Measurements from ENCODE around the gene TRPM7. TPM values are rescaled to one million over a fixed set of nuclear protein-coding genes. Genes with fewer than 3 reads are reported as not detected.
A peak's percentile ranks its signal among the peaks of the same experiment; 100 is the strongest.

The TRPM7 gene
- total and polyA plus RNA-seq, 2 of the 13 experiments (the other 11 are each of a cell fraction or from before 2014, with no cell fraction given), result 11.0 to 36.0 TPM

DNA sequence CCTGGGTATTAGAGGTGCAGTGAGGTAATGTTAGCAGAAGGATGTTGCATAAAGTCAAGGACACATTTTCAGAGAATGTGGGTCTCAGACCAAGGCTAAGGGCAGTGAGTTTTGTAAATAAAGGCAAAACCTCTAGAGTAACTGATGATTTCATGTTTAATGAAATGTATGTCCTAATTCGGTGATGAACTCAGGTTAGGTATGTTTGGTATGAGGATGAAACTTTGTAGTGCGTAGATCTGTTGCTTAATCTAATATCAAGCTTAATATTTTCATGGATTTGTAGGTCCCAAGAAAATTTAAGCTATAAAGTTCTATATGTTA, 143.7 kb downstream of the TRPM7 start (continued):
- TF ChIP-seq, protein P1, sequence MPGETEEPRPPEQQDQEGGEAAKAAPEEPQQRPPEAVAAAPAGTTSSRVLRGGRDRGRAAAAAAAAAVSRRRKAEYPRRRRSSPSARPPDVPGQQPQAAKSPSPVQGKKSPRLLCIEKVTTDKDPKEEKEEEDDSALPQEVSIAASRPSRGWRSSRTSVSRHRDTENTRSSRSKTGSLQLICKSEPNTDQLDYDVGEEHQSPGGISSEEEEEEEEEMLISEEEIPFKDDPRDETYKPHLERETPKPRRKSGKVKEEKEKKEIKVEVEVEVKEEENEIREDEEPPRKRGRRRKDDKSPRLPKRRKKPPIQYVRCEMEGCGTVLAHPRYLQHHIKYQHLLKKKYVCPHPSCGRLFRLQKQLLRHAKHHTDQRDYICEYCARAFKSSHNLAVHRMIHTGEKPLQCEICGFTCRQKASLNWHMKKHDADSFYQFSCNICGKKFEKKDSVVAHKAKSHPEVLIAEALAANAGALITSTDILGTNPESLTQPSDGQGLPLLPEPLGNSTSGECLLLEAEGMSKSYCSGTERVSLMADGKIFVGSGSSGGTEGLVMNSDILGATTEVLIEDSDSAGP (CRISPR knock-in tag; IDR thresholded peaks at IDR 0.05; ENCODE audit: borderline replicate concordance), result no peak
- no peak for TF ChIP-seq ZNF274 (CRISPR knock-in tag; IDR thresholded peaks at IDR 0.05)
- TF ChIP-seq, protein P2, sequence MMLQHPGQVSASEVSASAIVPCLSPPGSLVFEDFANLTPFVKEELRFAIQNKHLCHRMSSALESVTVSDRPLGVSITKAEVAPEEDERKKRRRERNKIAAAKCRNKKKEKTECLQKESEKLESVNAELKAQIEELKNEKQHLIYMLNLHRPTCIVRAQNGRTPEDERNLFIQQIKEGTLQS (CRISPR knock-in tag; IDR thresholded peaks at IDR 0.05), result 0 out of 2 replicates have a peak, but pooled peaks have one; percentile 25
- peak; percentile 21 for TF ChIP-seq TBL1XR1 (IDR thresholded peaks at IDR 0.05; ENCODE audit: borderline replicate concordance, low read length, partially characterized antibody)
- TF ChIP-seq, protein P3, sequence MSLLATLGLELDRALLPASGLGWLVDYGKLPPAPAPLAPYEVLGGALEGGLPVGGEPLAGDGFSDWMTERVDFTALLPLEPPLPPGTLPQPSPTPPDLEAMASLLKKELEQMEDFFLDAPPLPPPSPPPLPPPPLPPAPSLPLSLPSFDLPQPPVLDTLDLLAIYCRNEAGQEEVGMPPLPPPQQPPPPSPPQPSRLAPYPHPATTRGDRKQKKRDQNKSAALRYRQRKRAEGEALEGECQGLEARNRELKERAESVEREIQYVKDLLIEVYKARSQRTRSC (CRISPR knock-in tag; IDR thresholded peaks at IDR 0.05; ENCODE audit: low read depth), result no peak
- TF ChIP-seq ZNF572 (CRISPR knock-in tag; IDR thresholded peaks at IDR 0.05), result no peak
- TF ChIP-seq FOXJ3 (CRISPR knock-in tag; IDR thresholded peaks at IDR 0.05; ENCODE audit: borderline replicate concordance), result 0 out of 2 replicates have a peak, but pooled peaks have one; percentile 9
- TF ChIP-seq XRCC5 (optimal IDR thresholded peaks at IDR 0.05; ENCODE audit: low read length), result no peak
- TF ChIP-seq ZNF616 (CRISPR knock-in tag; IDR thresholded peaks at IDR 0.05; ENCODE audit: low read depth), result no peak
- TF ChIP-seq THYN1 (CRISPR knock-in tag; IDR thresholded peaks at IDR 0.05; ENCODE audit: borderline replicate concordance, low read depth), result no peak
- TF ChIP-seq ZZZ3 (CRISPR knock-in tag; IDR thresholded peaks at IDR 0.05; ENCODE audit: borderline replicate concordance), result no peak
- TF ChIP-seq KLF13 (CRISPR knock-in tag; IDR thresholded peaks at IDR 0.05), result no peak
- peak; percentile 85 for TF ChIP-seq RXRB (CRISPR knock-in tag; IDR thresholded peaks at IDR 0.05; ENCODE audit: borderline replicate concordance)
- TF ChIP-seq ZMYM4 (CRISPR knock-in tag; IDR thresholded peaks at IDR 0.05), result no peak
- TF ChIP-seq ZNF557 (CRISPR knock-in tag; IDR thresholded peaks at IDR 0.05), result no peak
- TF ChIP-seq, protein P4, sequence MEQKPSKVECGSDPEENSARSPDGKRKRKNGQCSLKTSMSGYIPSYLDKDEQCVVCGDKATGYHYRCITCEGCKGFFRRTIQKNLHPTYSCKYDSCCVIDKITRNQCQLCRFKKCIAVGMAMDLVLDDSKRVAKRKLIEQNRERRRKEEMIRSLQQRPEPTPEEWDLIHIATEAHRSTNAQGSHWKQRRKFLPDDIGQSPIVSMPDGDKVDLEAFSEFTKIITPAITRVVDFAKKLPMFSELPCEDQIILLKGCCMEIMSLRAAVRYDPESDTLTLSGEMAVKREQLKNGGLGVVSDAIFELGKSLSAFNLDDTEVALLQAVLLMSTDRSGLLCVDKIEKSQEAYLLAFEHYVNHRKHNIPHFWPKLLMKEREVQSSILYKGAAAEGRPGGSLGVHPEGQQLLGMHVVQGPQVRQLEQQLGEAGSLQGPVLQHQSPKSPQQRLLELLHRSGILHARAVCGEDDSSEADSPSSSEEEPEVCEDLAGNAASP (CRISPR knock-in tag; IDR thresholded peaks at IDR 0.05; ENCODE audit: borderline replicate concordance), result peak; percentile 82; the same call in 1 of the 2 replicates
- TF ChIP-seq, protein P5, sequence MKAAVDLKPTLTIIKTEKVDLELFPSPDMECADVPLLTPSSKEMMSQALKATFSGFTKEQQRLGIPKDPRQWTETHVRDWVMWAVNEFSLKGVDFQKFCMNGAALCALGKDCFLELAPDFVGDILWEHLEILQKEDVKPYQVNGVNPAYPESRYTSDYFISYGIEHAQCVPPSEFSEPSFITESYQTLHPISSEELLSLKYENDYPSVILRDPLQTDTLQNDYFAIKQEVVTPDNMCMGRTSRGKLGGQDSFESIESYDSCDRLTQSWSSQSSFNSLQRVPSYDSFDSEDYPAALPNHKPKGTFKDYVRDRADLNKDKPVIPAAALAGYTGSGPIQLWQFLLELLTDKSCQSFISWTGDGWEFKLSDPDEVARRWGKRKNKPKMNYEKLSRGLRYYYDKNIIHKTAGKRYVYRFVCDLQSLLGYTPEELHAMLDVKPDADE (CRISPR knock-in tag; IDR thresholded peaks at IDR 0.05), result no peak
- TF ChIP-seq, protein P6, sequence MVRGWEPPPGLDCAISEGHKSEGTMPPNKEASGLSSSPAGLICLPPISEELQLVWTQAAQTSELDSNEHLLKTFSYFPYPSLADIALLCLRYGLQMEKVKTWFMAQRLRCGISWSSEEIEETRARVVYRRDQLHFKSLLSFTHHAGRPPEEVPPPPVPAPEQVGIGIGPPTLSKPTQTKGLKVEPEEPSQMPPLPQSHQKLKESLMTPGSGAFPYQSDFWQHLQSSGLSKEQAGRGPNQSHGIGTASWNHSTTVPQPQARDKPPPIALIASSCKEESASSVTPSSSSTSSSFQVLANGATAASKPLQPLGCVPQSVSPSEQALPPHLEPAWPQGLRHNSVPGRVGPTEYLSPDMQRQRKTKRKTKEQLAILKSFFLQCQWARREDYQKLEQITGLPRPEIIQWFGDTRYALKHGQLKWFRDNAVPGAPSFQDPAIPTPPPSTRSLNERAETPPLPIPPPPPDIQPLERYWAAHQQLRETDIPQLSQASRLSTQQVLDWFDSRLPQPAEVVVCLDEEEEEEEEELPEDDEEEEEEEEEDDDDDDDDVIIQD (CRISPR knock-in tag; IDR thresholded peaks at IDR 0.05; ENCODE audit: low read depth), result peak; percentile 39; the same call in 1 of the 2 replicates
- 0 out of 2 replicates have a peak, but pooled peaks have one; percentile 47 for TF ChIP-seq ZNF792 (CRISPR knock-in tag; IDR thresholded peaks at IDR 0.05)
